K562 (cell line): ENCODE results near the gene ZNF200. TPM values are rescaled to one million over a fixed set of nuclear protein-coding genes. Genes with fewer than 3 reads are reported as not detected.

ENCODE experiments used
- ATAC-seq: fragments of 200-7000 bp; cut with Tn5 transposase; 3 replicates; pipeline ENCODE4 v1.9.1; 2020; ENCODE audit warnings: moderate library complexity
- BruUV-seq: library from RNA; stranded (reverse); fragments of 400-500 nt; replicated peaks from 2 replicates; lab custom pipeline; 2021; lab: Mats Ljungman, UMichigan
- CTCF ChIA-PET: fragments of 300-600 bp; formaldehyde crosslinking; extraction: SDS; loops from one replicate; lab custom pipeline; 2021; ENCODE audit warnings: low intra/inter-chr PET ratio; lab: Yijun Ruan, JAX
- POLR2A ChIA-PET: fragments of 300-600, 350-650 bp; sonication (Branson Sonifier 250); formaldehyde crosslinking; extraction: SDS; loops from one replicate; lab custom pipeline; 2021; ENCODE audit warnings: antibody characterized with exemption, inconsistent platforms; lab: Yijun Ruan, JAX
- DNase-seq, 4 experiments: peaks; one replicate each; pipeline versions ENCODE4 v3.0.0 to v3.0.0-alpha.2; 2011 to 2018; ENCODE audit warnings: low spot score in 3 of 4, mixed read lengths in 3 of 4; ENCODE audit errors: extremely low read depth in 1 of 4
- FAIRE-seq: peaks from 2 replicates; lab custom pipeline; 2011; peaks lifted over from hg19 to GRCh38; lab: Jason Lieb, UNC
- H2AFZ ChIP-seq: 2 replicates; pipeline ENCODE4 v1.6.0; 2011; ENCODE audit warnings: low read depth, low read length, control low read depth, inconsistent platforms
- H3K27ac ChIP-seq: fragments of 200-600 bp; 3 replicates; pipeline ENCODE4 v1.8.0; 2011; ENCODE audit warnings: low read depth, mild to moderate bottlenecking, control low read depth, inconsistent platforms, low read length, moderate library complexity, mixed read lengths; ENCODE audit errors: extremely low read depth
- H3K27me3 ChIP-seq, 2 experiments: fragments of 300-600 bp in 1 of 2; 2 replicates in 1 of 2; 3 replicates in 1 of 2; pipeline versions ENCODE4 v1.6.0 to v1.8.0; 2011; ENCODE audit warnings: inconsistent platforms in 2 of 2, low read length in 2 of 2, mild to moderate bottlenecking in 1 of 2, mixed read lengths in 1 of 2, moderate library complexity in 1 of 2; ENCODE audit not compliant: control insufficient read depth in 2 of 2, insufficient read depth in 2 of 2
- H3K36me3 ChIP-seq: fragments of 300-600 bp; 3 replicates; pipeline ENCODE4 v1.8.0; 2011; ENCODE audit warnings: mild to moderate bottlenecking, low read length, inconsistent platforms; ENCODE audit not compliant: control insufficient read depth, insufficient read depth
- H3K4me1 ChIP-seq, 2 experiments: fragments of 200-600 bp in 1 of 2; replicated peaks in 1 of 2; 2 replicates in 1 of 2; 3 replicates in 1 of 2; pipeline versions ENCODE4 v1.5.1 to v1.8.0; 2011; ENCODE audit warnings: inconsistent platforms in 2 of 2, low read length in 2 of 2, mild to moderate bottlenecking in 1 of 2, mixed read lengths in 1 of 2, moderate library complexity in 1 of 2; ENCODE audit not compliant: control insufficient read depth in 2 of 2, insufficient read depth in 2 of 2
- H3K4me2 ChIP-seq: 2 replicates; pipeline ENCODE4 v1.6.1; 2011; ENCODE audit warnings: low read length, control low read depth, inconsistent platforms, mixed read lengths; ENCODE audit not compliant: insufficient read depth
- H3K4me3 ChIP-seq: fragments of 200-600 bp; sonication (generic), shearing (Covaris generic); 2 replicates; pipeline ENCODE4 v1.5.1; 2016; ENCODE audit warnings: control low read depth, inconsistent platforms
- H3K79me2 ChIP-seq: fragments of 200-600 bp; 3 replicates; pipeline ENCODE4 v1.8.0; 2011; ENCODE audit warnings: low read length, inconsistent platforms; ENCODE audit not compliant: control insufficient read depth, insufficient read depth
- H3K9ac ChIP-seq, 2 experiments: 2 replicates each; pipeline versions ENCODE4 v1.6.0 to v1.6.1; 2011; ENCODE audit warnings: low read depth in 2 of 2, low read length in 2 of 2, control low read depth in 1 of 2, inconsistent platforms in 1 of 2, mild to moderate bottlenecking in 1 of 2, mixed read lengths in 1 of 2; ENCODE audit not compliant: insufficient read depth in 1 of 2
- H3K9me1 ChIP-seq: one replicate; pipeline ENCODE4 v1.6.0; 2011; ENCODE audit warnings: inconsistent platforms, mild to moderate bottlenecking, low read length, moderate library complexity; ENCODE audit not compliant: control insufficient read depth, insufficient read depth
- H3K9me3 ChIP-seq: replicated peaks from 2 replicates; pipeline ENCODE4 v1.5.1; 2011; ENCODE audit warnings: low read depth, low read length, inconsistent platforms; ENCODE audit not compliant: control insufficient read depth, insufficient read depth
- H4K20me1 ChIP-seq: replicated peaks from 2 replicates; pipeline ENCODE4 v1.6.1; 2011; ENCODE audit warnings: low read length, inconsistent platforms, mixed read lengths; ENCODE audit not compliant: control insufficient read depth, insufficient read depth
- BDP1 ChIP-seq: IDR thresholded peaks from 3 replicates; pipeline ENCODE4 v1.6.1; 2011; ENCODE audit not compliant: insufficient read length, insufficient read depth
- EGR1 ChIP-seq: fragments of 450-650 bp; conservative IDR thresholded peaks from 2 replicates; pipeline ENCODE4 v1.6.1; 2017; ENCODE audit warnings: mild to moderate bottlenecking
- HDAC1 ChIP-seq, 2 experiments: fragments of 450-650 bp; IDR thresholded peaks; 2 replicates each; pipeline ENCODE4 v1.6.1; 2016 to 2017; ENCODE audit warnings: inconsistent platforms in 1 of 2, mild to moderate bottlenecking in 1 of 2, moderate library complexity in 1 of 2
- KLF16 ChIP-seq: IDR thresholded peaks from 2 replicates; pipeline ENCODE4 v1.6.1; 2016; ENCODE audit warnings: antibody characterized with exemption
- MTA3 ChIP-seq: fragments of 450-650 bp; formaldehyde crosslinking; IDR thresholded peaks from 2 replicates; pipeline ENCODE4 v1.6.1; 2017; ENCODE audit warnings: mild to moderate bottlenecking, borderline replicate concordance
- POLR2G ChIP-seq: fragments of 200-400 bp; formaldehyde crosslinking; IDR thresholded peaks from 2 replicates; pipeline ENCODE4 v1.6.1; 2017; ENCODE audit warnings: low read depth, mild to moderate bottlenecking, antibody characterized with exemption, low read length, moderate library complexity
- RBBP5 ChIP-seq: fragments of 200-600 bp; sonication (generic); IDR thresholded peaks from 2 replicates; pipeline ENCODE4 v1.6.1; 2012; ENCODE audit warnings: borderline replicate concordance, mild to moderate bottlenecking, low read length, control low read depth, inconsistent platforms; ENCODE audit not compliant: insufficient read depth, poor library complexity, severe bottlenecking
- TBL1XR1 ChIP-seq, 2 experiments: IDR thresholded peaks; 2 replicates each; pipeline ENCODE4 v1.6.1; 2012; ENCODE audit warnings: improper control_type of control experiment in 2 of 2, low read length in 2 of 2, mild to moderate bottlenecking in 1 of 2
- TEAD4 ChIP-seq, 2 experiments: sonication (generic) in 1 of 2; formaldehyde crosslinking in 1 of 2; IDR thresholded peaks; 2 replicates each; pipeline versions ENCODE4 v1.6.1 to v1.8.0; 2012 to 2022; ENCODE audit warnings: borderline replicate concordance in 1 of 2, inconsistent platforms in 1 of 2, low read length in 1 of 2, mild to moderate bottlenecking in 1 of 2, missing genetic modification reagents in 1 of 2
- UBTF ChIP-seq, 2 experiments: IDR thresholded peaks; 2 replicates each; pipeline ENCODE4 v1.6.1; 2012; ENCODE audit warnings: improper control_type of control experiment in 2 of 2, low read depth in 2 of 2, low read length in 2 of 2, borderline replicate concordance in 1 of 2
- WGBS: fragments of 100-300 bp; shearing (Covaris generic); methylation state at CpG from one replicate; pipeline ENCODE4 v1.1.6; 2016; ENCODE audit warnings: low coverage, mixed read lengths; ENCODE audit not compliant: insufficient coverage; ENCODE audit errors: missing lambda C conversion rate; 5-methylcytosine and 5-hydroxymethylcytosine counted together
- in situ Hi-C: fragments of 300-500 bp; cut with MboI; formaldehyde crosslinking; loops from 4 replicates; pipeline ENCODE4 v1.15.0; 2018; ENCODE audit warnings: inconsistent platforms, mixed read lengths
- intact Hi-C: fragments of 100-400 bp; cut with micrococcal nuclease; formaldehyde crosslinking; loops from 2 replicates; pipeline ENCODE4 v1.14.2; 2022
- polyA plus RNA-seq, 8 experiments: library from polyadenylated mRNA; depleted of rRNA in 4 of 8; stranded (reverse) in 5 of 8; unstranded in 3 of 8; fragments of >200 nt; fragmentation: Nextera tagmentation in 2 of 8; fragmentation: Illumina TruSeq in 1 of 8; extraction: Ambion mirVana in 2 of 8; extraction: Trizol in 1 of 8; gene quantifications; 2 replicates each; pipeline versions ENCODE4 v1.2.1 to v1.2.3, GENCODE V29; 2011 to 2014; ENCODE audit warnings: inconsistent platforms in 1 of 8, missing spikeins in 1 of 8
- total RNA-seq, 7 experiments: library from RNA; depleted of rRNA in 6 of 7; stranded (reverse); fragments of >200 nt in 6 of 7; fragmentation: Illumina TruSeq in 2 of 7; extraction: Trizol in 2 of 7; gene quantifications; 2 replicates each; pipeline versions ENCODE4 v1.2.1 to v1.2.3, GENCODE V29; 2011 to 2021; ENCODE audit warnings: low replicate concordance in 1 of 7
- TF ChIP-seq, protein P1 (sequence below): fragments of 450-650 bp; IDR thresholded peaks from one replicate; pipeline ENCODE4 v1.6.1; 2018; ENCODE audit warnings: mild to moderate bottlenecking, moderate library complexity; ENCODE audit not compliant: partially characterized antibody
- TF ChIP-seq, protein P2 (sequence below): sonication (generic); formaldehyde crosslinking; IDR thresholded peaks from 2 replicates; pipeline ENCODE4 v1.8.0; 2022; ENCODE audit warnings: missing genetic modification reagents, mild to moderate bottlenecking, moderate library complexity, borderline replicate concordance

Gene ZNF200
- total and polyA plus RNA-seq, 9 of the 15 experiments (the other 6 are each of a cell fraction or from before 2014, with no cell fraction given), result 4.8 to 14.5 (median 9.2) TPM

DNA sequence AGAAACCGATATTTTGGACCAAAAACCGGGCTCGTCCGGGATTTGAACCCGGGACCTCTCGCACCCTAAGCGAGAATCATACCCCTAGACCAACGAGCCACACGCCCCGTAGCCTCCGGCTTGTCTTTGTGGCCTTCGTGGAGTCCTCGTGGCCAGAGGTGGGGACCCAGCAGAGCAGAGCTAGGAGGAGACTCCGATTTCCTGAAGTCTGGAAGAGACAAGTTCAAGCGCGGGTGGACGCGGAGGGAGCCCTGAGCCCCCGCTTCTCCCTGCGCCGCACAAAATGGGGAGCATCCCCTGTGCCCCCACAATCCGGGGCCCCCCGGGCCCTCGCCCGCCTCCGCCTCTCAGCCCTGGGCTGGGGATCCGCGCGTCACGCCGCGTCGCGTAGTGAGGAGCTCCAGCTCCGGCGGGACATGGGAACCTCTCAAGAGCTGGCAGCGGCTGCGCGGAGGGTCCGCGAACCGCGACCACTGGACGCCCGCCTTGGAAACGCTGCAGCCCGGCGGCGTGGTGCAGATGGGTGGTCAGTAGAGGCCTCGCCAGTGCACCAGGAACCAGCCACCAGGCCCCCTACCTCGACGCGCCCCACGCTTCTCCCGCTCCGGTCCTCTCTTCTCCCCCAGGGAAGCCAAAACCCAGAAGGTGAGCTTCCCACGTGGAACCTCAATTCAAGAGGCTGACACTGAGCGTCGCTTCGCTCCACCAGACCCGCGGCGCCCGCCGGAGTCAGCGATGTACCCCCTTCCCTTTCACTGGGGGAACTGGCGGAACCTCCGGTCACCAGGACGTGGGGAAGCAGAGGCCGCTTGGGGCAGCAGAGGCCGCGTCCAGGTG lies 52.1 kb downstream of the ZNF200 start:
- H3K9me1 ChIP-seq, result no peaks in the 10 kb centered on the region
- no peaks in the 10 kb centered on the region for H3K27me3 ChIP-seq
- H3K4me2 ChIP-seq, result peak overlapping the region; percentile 91
- H3K9ac ChIP-seq, result peak overlapping the region; percentile 67 to 93
- POLR2A ChIA-PET, result interaction anchor here (0.6 to 1.6 kb wide), 9 partner anchors 8 to 175 kb away, joined by 3 to 4 read pairs (median 3); no protein-coding TSS in a partner anchor
- WGBS, result under 1% methylated on average over 61 of the region's 72 CpGs
- peaks cover 13 to 31% of the 10 kb centered on the region in 2 experiments; a peak in 4 of 5 replicates for H3K4me1 ChIP-seq
- intact Hi-C loops, result loop anchor here (10.0 kb wide), 1 partner anchor 322 kb away; the partner anchor contains the start of gene CLUAP1
- in situ Hi-C loops, result no loop called here
- FAIRE-seq (peak; percentile 51), DNase-seq (peak; percentile 62 to 86 (median 69)), ATAC-seq (peak; percentile 86)
- no peaks in the 10 kb centered on the region for H3K36me3 ChIP-seq
- BruUV-seq, result no TSS peak
- H2AFZ ChIP-seq, result peak overlapping the region; percentile 98
- no peaks in the 10 kb centered on the region for H3K9me3 ChIP-seq
- peak overlapping the region; percentile 62 for H3K4me3 ChIP-seq
- CTCF ChIA-PET, result no interaction called here
- no peaks in the 10 kb centered on the region for H3K79me2 ChIP-seq
- peak overlapping the region; percentile 52; the same call in 2 of the 3 replicates for H3K27ac ChIP-seq
- no peaks in the 10 kb centered on the region for H4K20me1 ChIP-seq
- TF ChIP-seq MTA3 (peak; percentile 16; the same call in 1 of the 2 replicates), UBTF (IDR thresholded peaks at IDR 0.05; ENCODE audit: borderline replicate concordance in 1 of 2, low read depth in 2 of 2, low read length in 2 of 2) (peak; percentile 49 to 69; a peak in 1 of 4 replicates), EGR1 (0 out of 2 replicates have a peak, but pooled peaks have one; percentile 37), BDP1 (peak; percentile 57), POLR2G (peak; percentile 82), TEAD4 (IDR thresholded peaks at IDR 0.05; ENCODE audit: low read length) (peak; percentile 71), TEAD4 (CRISPR knock-in tag; IDR thresholded peaks at IDR 0.05; ENCODE audit: borderline replicate concordance) (no peak), KLF16 (no peak), HDAC1 (IDR thresholded peaks at IDR 0.05) (peak; percentile 18 to 93; a peak in 3 of 4 replicates), TBL1XR1 (IDR thresholded peaks at IDR 0.05; ENCODE audit: low read length in 2 of 2) (peak in 1 of 2 experiments; percentile 95; a peak in 2 of 4 replicates), RBBP5 (peak; percentile 60)
- TF ChIP-seq, protein P1, sequence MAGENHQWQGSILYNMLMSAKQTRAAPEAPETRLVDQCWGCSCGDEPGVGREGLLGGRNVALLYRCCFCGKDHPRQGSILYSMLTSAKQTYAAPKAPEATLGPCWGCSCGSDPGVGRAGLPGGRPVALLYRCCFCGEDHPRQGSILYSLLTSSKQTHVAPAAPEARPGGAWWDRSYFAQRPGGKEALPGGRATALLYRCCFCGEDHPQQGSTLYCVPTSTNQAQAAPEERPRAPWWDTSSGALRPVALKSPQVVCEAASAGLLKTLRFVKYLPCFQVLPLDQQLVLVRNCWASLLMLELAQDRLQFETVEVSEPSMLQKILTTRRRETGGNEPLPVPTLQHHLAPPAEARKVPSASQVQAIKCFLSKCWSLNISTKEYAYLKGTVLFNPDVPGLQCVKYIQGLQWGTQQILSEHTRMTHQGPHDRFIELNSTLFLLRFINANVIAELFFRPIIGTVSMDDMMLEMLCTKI, result no peak
- TF ChIP-seq, protein P2, sequence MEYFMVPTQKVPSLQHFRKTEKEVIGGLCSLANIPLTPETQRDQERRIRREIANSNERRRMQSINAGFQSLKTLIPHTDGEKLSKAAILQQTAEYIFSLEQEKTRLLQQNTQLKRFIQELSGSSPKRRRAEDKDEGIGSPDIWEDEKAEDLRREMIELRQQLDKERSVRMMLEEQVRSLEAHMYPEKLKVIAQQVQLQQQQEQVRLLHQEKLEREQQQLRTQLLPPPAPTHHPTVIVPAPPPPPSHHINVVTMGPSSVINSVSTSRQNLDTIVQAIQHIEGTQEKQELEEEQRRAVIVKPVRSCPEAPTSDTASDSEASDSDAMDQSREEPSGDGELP (CRISPR knock-in tag), result peak; percentile 52
